Activated naive CD4-positive, alpha-beta T cell treated with anti-CD3 and anti-CD28 coated beads, Interleukin-2, amount 50 U/mL, for 72 hours (primary cell): ENCODE results near the gene CBFA2T3. TPM values are rescaled to one million over a fixed set of nuclear protein-coding genes. Genes with fewer than 3 reads are reported as not detected.
A peak's percentile ranks its signal among the peaks of the same experiment; 100 is the strongest.

Experiments used
- ATAC-seq, 2 donors: fragments of 150-1000 bp; cut with Tn5 transposase; 2 replicates each; pipeline ENCODE4 v1.10.0; 2021; ENCODE audit warnings: mild to moderate bottlenecking in 2 of 2, moderate library complexity in 2 of 2
- DNase-seq, 2 donors: peaks; one replicate each; pipeline ENCODE4 v3.0.0; 2021 to 2022; ENCODE audit warnings: low spot score in 2 of 2
- H3K27ac Mint-ChIP-seq, 2 donors: one replicate each; pipeline ENCODE4 v1.8.0; 2022; ENCODE audit warnings: mild to moderate bottlenecking in 2 of 2, mixed read lengths in 2 of 2
- H3K36me3 Mint-ChIP-seq, 2 donors: one replicate each; pipeline ENCODE4 v1.8.0; 2022; ENCODE audit warnings: mixed read lengths in 2 of 2
- H3K9me3 Mint-ChIP-seq, 2 donors: one replicate each; pipeline ENCODE4 v1.8.0; 2022; ENCODE audit warnings: mixed read lengths in 2 of 2
- total RNA-seq, 2 donors: library from RNA; stranded (reverse); gene quantifications; one replicate each; pipeline ENCODE4 v1.2.3, GENCODE V29; 2022

CBFA2T3 gene
- total RNA-seq, 2 donors from 2014 or later: 0.76 to 1.1 TPM

- no peaks in the 10 kb centered on the region for H3K9me3 Mint-ChIP-seq
- no peak overlapping the region for H3K27ac Mint-ChIP-seq
- no peaks in the 10 kb centered on the region for H3K36me3 Mint-ChIP-seq
- ATAC-seq: no peak
- no peak for DNase-seq
Observed at GRCh38 chr16:88961011-88961410, 16.0 kb downstream of the CBFA2T3 start.

DNA sequence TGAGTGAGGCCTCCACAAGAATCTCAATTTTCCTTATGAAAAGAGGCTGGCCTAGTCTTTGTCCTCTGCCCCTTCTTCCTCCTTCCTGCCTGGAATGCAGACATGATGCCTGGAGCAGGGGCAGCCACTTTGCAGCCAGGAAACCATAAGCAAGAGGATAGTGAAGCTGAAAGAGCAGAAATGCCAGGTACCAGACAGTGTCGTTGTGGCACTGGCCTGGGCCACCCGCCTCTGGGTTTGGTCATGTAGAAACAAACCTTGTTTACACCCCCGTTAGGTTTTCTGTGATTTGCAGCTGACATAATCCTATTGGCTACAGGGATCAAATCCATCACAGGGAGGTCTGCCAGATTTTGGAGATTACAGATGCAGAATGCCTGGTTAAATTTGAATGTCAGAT, 16.5 kb downstream of the CBFA2T3 start:
- ATAC-seq: no peak
- Mint-ChIP-seq H3K36me3 (no peaks in the 10 kb centered on the region), H3K9me3 (no peaks in the 10 kb centered on the region), H3K27ac (no peak overlapping the region)
- DNase-seq: no peak

DNA sequence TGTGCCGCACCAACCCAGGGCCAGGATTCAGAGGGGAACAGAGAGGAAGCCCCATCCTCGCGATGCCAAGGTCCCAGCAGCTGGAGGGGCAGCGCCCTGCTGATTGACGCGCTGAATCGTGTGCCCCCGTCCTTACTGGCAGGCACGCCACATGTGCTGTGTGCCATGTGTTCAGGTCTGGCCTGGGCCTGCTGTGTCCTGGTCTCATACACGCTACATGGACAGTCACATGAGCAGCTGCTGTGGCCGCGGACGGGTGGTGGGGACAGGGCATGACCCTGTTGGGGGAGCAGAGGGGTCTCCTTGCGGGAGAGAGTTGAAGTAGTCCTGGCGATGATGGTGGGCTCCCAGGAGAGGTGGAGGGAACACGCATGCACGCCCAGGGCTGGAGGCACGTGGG, 18.0 kb downstream of the CBFA2T3 start:
- no peaks in the 10 kb centered on the region for H3K9me3 Mint-ChIP-seq
- DNase-seq (no peak), ATAC-seq (no peak)
- H3K36me3 Mint-ChIP-seq: no peaks in the 10 kb centered on the region
- peak overlapping the region in 1 of 2 donors; percentile 44 for H3K27ac Mint-ChIP-seq

DNA sequence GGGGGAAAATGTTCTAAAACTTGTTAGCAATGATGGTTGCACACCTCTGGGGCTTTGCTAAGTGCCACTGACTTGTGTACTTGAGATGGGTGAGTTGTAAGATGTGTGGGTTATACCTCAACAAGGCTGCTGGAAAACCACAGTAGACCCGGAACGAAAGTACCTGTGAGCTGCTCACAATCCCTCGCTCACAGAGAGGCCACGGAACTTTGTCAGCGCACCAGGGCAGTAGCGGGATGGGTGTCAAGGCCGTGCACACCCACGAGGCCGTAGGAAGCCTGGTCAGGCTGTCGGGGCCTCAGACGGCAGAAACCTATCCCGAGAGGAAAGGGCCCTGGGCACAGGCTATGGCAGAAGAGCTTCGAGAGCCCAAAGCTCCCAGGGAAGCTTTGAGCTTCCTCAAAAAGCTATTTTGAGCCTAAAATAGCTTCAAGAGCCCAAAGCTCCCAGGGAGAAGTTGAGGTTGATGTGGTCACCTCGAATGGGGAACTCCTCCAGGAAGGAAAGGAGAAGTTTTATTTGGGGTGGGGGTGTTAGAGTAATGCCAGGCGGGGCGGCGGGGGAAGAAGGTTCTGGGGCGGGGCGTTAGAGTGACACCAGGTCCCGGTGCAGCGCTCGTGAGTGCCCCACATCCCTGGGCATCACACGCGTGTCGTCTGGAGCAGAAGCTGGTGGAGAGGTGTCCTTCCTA, 19.0 kb downstream of the CBFA2T3 start:
- Mint-ChIP-seq H3K27ac (peak overlapping the region in 1 of 2 donors; percentile 84), H3K9me3 (no peaks in the 10 kb centered on the region), H3K36me3 (no peaks in the 10 kb centered on the region)
- ATAC-seq: peak; percentile 82 to 86
- no peak for DNase-seq

GRCh38 chr16:88957433-88957767, 19.6 kb downstream of the CBFA2T3 start:
- peak in 1 of 2 donors; percentile 25 for ATAC-seq
- no peaks in the 10 kb centered on the region for H3K9me3 Mint-ChIP-seq
- H3K27ac Mint-ChIP-seq: peak overlapping the region; percentile 7 to 84
- H3K36me3 Mint-ChIP-seq: no peaks in the 10 kb centered on the region
- DNase-seq: no peak

DNA sequence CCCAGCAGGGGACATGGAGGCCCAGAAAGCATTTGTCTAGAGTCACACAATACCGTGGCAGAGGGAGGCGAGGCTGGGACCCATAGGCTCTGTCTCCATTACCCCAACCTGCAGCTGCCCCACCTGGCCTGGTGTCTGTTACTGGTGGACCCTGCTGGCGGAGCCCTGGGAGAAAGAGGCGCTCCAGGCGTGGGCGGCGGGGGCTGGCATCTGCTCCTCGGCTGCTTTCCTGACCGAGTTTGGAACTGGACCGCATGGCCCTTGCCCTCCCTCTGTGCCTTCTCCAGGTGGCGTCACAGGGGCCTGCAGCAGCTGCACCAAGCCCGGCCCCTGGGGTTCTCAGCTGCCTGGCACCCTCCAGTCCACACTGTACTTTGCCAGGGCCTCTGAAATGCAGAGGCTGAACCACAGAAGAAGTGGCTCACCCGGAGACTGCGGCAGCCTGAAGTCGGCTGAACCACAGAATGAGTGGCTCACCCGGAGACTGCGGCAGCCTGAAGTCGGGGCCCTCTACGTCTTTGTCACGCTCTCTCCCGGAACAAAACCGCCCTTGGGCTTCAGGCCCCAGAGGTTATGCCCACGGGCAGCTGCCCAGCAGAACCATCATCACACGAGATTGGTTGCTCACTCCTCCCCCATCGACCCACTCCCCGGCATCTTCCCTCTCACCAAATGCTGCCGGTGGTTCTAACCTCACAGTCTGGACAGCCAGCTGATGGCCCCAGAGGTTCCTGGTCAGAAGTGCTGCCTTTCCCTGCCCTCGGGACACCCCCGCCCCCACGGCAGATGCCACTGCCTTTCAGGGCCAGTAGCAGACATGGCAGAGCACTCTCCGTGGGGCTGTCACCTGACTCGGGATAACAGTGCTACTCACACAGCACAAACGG, 20.2 kb downstream of the CBFA2T3 start:
- Mint-ChIP-seq H3K36me3 (no peaks in the 10 kb centered on the region), H3K9me3 (no peaks in the 10 kb centered on the region), H3K27ac (peak overlapping the region; percentile 55 to 84)
- no peak for DNase-seq
- ATAC-seq: peak; percentile 46 to 71

DNA sequence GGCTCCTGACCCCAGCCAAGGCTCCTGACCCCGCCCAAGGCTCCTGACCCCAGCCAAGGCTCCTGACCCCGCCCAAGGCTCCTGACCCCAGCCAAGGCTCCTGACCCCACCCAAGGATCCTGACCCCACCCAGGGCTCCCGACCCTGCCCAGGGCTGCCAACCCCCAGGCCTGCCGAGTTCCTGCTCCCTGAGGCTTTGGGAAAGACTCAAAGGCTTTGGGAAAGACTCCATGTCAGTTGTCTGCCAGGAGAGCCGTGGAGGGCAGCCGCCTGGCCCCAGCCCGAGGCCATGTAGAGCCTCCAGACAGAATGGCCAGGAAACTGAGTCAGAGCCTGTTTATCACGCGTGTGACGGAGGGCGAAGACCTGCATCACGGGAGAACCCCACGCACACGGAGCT, 21.1 kb downstream of the CBFA2T3 start:
- Mint-ChIP-seq H3K36me3 (no peaks in the 10 kb centered on the region), H3K9me3 (no peaks in the 10 kb centered on the region), H3K27ac (no peak overlapping the region)
- no peak for ATAC-seq
- DNase-seq: no peak

DNA sequence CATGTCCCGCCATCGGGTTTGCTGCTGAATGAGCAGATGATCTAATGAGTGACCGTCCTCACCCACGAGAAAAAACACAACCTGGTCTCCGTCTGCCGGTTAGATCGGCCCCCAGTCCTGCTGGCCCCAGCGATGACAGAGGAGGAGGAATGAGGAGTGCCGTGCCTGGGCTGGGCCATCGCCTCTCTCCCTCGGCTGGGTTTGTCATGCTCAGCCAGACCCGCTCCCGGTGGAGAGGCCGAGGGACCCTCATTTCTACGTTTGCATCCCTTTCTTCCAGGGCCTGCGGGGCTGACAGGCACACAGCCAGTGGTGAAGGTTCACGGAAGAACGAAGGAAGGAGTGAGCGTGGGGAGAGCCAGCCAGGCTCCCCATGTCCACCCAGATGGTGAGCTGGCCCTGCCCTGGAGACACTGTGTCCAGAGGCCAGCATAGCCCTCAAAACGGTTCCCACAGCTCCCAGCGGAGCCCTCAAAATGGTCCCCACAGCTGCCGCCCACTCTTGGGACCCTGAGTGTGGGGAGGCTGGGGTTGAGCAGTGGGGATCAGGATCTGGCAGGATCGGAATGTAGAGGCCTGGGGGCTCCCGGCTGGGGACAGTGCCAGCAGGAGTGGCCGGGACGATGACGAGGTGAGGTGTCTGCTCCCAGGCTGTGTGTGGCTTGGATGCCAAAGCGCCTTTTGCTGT, 23.9 kb downstream of the CBFA2T3 start:
- DNase-seq (no peak), ATAC-seq (no peak)
- Mint-ChIP-seq H3K36me3 (no peaks in the 10 kb centered on the region), H3K9me3 (no peaks in the 10 kb centered on the region), H3K27ac (peak overlapping the region in 1 of 2 donors; percentile 76)

DNA sequence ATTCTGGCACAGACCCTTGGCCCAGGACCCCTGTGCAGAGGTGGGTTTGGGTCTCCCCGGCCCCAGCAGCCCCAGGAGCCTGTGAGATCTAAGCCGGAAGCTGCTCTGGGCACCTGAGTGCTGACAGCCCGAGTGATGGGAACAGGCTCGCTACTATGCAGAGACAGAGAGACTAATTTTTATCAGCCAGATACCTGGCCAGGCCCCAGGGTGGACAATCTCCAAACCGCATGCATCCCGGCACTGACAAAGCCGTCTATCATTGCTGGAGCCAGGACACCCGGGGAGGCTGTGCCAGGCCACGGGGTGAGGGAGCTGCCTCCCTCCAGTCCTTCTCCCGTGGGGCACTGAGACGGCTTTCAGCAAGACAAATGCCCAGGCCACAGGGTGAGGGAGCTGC, 25.0 kb downstream of the CBFA2T3 start:
- no peaks in the 10 kb centered on the region for H3K36me3 Mint-ChIP-seq
- ATAC-seq (no peak), DNase-seq (no peak)
- no peaks in the 10 kb centered on the region for H3K9me3 Mint-ChIP-seq
- H3K27ac Mint-ChIP-seq: peak overlapping the region in 1 of 2 donors; percentile 76

DNA sequence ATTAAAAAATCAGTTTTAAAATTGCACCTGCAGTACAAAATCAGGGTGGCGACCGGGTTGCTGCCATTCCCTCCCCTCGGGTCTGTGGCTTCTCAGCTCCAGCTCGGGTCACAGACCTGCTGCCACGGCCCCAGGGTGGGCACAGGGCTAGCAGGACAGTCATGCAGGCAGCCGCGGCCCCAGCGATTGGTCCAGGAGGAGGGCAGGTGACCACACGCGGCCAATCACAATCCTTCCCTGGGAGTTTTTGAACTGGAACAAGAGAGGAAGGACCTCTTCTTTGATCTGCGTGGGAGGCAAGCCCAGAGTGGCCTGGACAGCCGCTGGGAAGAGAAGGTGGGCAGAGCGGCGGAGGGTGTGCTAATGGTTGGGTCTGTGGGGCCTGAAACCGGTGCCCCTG, 25.5 kb downstream of the CBFA2T3 start:
- no peak for DNase-seq
- ATAC-seq: no peak
- peak overlapping the region in 1 of 2 donors; percentile 76 for H3K27ac Mint-ChIP-seq
- H3K36me3 Mint-ChIP-seq: no peaks in the 10 kb centered on the region
- H3K9me3 Mint-ChIP-seq: no peaks in the 10 kb centered on the region

GRCh38 chr16:88948781-88949490, 28.1 kb downstream of the CBFA2T3 start:
- Mint-ChIP-seq H3K36me3 (no peaks in the 10 kb centered on the region), H3K9me3 (no peaks in the 10 kb centered on the region), H3K27ac (peak overlapping the region in 1 of 2 donors; percentile 5)
- DNase-seq: no peak
- ATAC-seq: no peak

- no peak for ATAC-seq
- H3K36me3 Mint-ChIP-seq: no peaks in the 10 kb centered on the region
- no peaks in the 10 kb centered on the region for H3K9me3 Mint-ChIP-seq
- no peak for DNase-seq
- peak overlapping the region in 1 of 2 donors; percentile 35 for H3K27ac Mint-ChIP-seq
Observed at GRCh38 chr16:88945473-88945872, 31.5 kb downstream of the CBFA2T3 start.

GRCh38 chr16:88943741-88944140, 33.3 kb downstream of the CBFA2T3 start:
- peak overlapping the region in 1 of 2 donors; percentile 44 for H3K27ac Mint-ChIP-seq
- H3K9me3 Mint-ChIP-seq: no peaks in the 10 kb centered on the region
- DNase-seq (no peak), ATAC-seq (no peak)
- H3K36me3 Mint-ChIP-seq: no peaks in the 10 kb centered on the region

GRCh38 chr16:88943131-88943664, 33.8 kb downstream of the CBFA2T3 start:
- Mint-ChIP-seq H3K9me3 (no peaks in the 10 kb centered on the region), H3K27ac (no peak overlapping the region)

GRCh38 chr16:88941913-88942909, 34.8 kb downstream of the CBFA2T3 start:
- Mint-ChIP-seq H3K9me3 (no peaks in the 10 kb centered on the region), H3K36me3 (no peaks in the 10 kb centered on the region), H3K27ac (no peak overlapping the region)
- DNase-seq (peak in 1 of 2 donors; percentile 72), ATAC-seq (peak; percentile 80 to 81)

More at GRCh38 chr16:88943131-88943664, 33.8 kb downstream of the CBFA2T3 start:
- DNase-seq (no peak), ATAC-seq (peak in 1 of 2 donors; percentile 43)
- H3K36me3 Mint-ChIP-seq: no peaks in the 10 kb centered on the region
